H1 (cell line): ENCODE data around the gene NAGA. TPM values are rescaled to one million over a fixed set of nuclear protein-coding genes. Genes with fewer than 3 reads are reported as not detected.
A peak's percentile ranks its signal among the peaks of the same experiment; 100 is the strongest.
"Not testable (repeated sequence)": the region's sequence is repeated elsewhere in the genome, so short reads cannot be mapped to it uniquely, and the experiment has no call there.

Experiments used
- CTCF ChIA-PET: fragments of 300-600 bp; sonication (Branson Sonifier 250); formaldehyde crosslinking; loops from one replicate; lab custom pipeline; 2021; ENCODE audit not compliant: partially characterized antibody; lab: Charles Lee
- POLR2A ChIA-PET: fragments of 300-600 bp; sonication (Branson Sonifier 250); formaldehyde crosslinking; loops from one replicate; lab custom pipeline; 2021; ENCODE audit warnings: inconsistent platforms; ENCODE audit not compliant: partially characterized antibody; lab: Charles Lee
- DNase-seq, 2 experiments: peaks; one replicate each; pipeline versions ENCODE4 v3.0.0 to v3.0.0-alpha.2; 2010 to 2022; ENCODE audit warnings: low spot score in 2 of 2, low read depth in 1 of 2, mixed read lengths in 1 of 2
- FAIRE-seq: peaks from 2 replicates; lab custom pipeline; 2011; peaks lifted over from hg19 to GRCh38; lab: Jason Lieb, UNC
- H2AFZ ChIP-seq: 2 replicates; pipeline ENCODE4 v1.8.1; 2012; ENCODE audit warnings: low read length, inconsistent platforms
- H2AK5ac ChIP-seq: 2 replicates; pipeline ENCODE4 v1.6.1; 2013; ENCODE audit warnings: low read depth, low read length
- H2BK120ac ChIP-seq: replicated peaks from 2 replicates; pipeline ENCODE3; 2013; ENCODE audit warnings: low read depth, low read length, inconsistent platforms
- H2BK12ac ChIP-seq: 2 replicates; pipeline ENCODE4 v1.6.1; 2013; ENCODE audit warnings: low read depth, low read length
- H2BK15ac ChIP-seq: 2 replicates; pipeline ENCODE4 v1.6.1; 2013; ENCODE audit warnings: low read length
- H2BK20ac ChIP-seq: 2 replicates; pipeline ENCODE4 v1.6.1; 2013; ENCODE audit warnings: low read length
- H2BK5ac ChIP-seq: 2 replicates; pipeline ENCODE4 v1.6.1; 2013; ENCODE audit warnings: low read depth, low read length
- H3K14ac ChIP-seq: 2 replicates; pipeline ENCODE4 v1.6.1; 2013; ENCODE audit warnings: inconsistent platforms; ENCODE audit not compliant: insufficient read length
- H3K18ac ChIP-seq: 2 replicates; pipeline ENCODE4 v1.6.1; 2013; ENCODE audit warnings: low read length; ENCODE audit errors: extremely low read depth
- H3K23ac ChIP-seq: 2 replicates; pipeline ENCODE4 v1.6.1; 2013; ENCODE audit warnings: inconsistent platforms; ENCODE audit not compliant: insufficient read length
- H3K23me2 ChIP-seq: 2 replicates; pipeline ENCODE4 v1.6.1; 2013; ENCODE audit warnings: low read depth, low read length
- H3K27ac ChIP-seq: 2 replicates; pipeline ENCODE4 v1.6.1; 2011; ENCODE audit warnings: low read depth, low read length, inconsistent platforms
- H3K27me3 ChIP-seq, 4 experiments: replicated peaks in 1 of 4; 1 replicate in 1 of 4; 2 replicates in 3 of 4; pipeline versions ENCODE4 v1.6.1 to v1.8.1; 2011 to 2013; ENCODE audit warnings: low read length in 3 of 4, mild to moderate bottlenecking in 3 of 4, inconsistent platforms in 2 of 4, mixed read lengths in 2 of 4, moderate library complexity in 1 of 4; ENCODE audit not compliant: control insufficient read depth in 3 of 4, insufficient read depth in 3 of 4; ENCODE audit errors: extremely low read depth in 1 of 4
- H3K36me3 ChIP-seq, 4 experiments: 2 replicates each; pipeline versions ENCODE4 v1.6.1 to v1.8.1; 2011 to 2013; ENCODE audit warnings: mild to moderate bottlenecking in 4 of 4, low read length in 3 of 4, moderate library complexity in 2 of 4, control low read depth in 1 of 4, inconsistent platforms in 1 of 4; ENCODE audit not compliant: insufficient read depth in 4 of 4, control insufficient read depth in 2 of 4
- H3K4ac ChIP-seq: replicated peaks from 2 replicates; pipeline ENCODE3; 2013; ENCODE audit warnings: low read length, low read depth, mixed read lengths, inconsistent platforms; ENCODE audit not compliant: insufficient read length
- H3K4me1 ChIP-seq, 4 experiments: replicated peaks in 1 of 4; 1 replicate in 1 of 4; 2 replicates in 3 of 4; pipeline versions ENCODE4 v1.6.1 to v1.8.1; 2011 to 2013; ENCODE audit warnings: low read length in 3 of 4, inconsistent platforms in 2 of 4, mixed read lengths in 1 of 4; ENCODE audit not compliant: insufficient read depth in 4 of 4, control insufficient read depth in 3 of 4
- H3K4me2 ChIP-seq, 2 experiments: 2 replicates each; pipeline versions ENCODE4 v1.6.1 to v1.8.1; 2011 to 2013; ENCODE audit warnings: low read depth in 2 of 2, low read length in 2 of 2, control low read depth in 1 of 2, inconsistent platforms in 1 of 2, mild to moderate bottlenecking in 1 of 2; ENCODE audit not compliant: insufficient read depth in 1 of 2
- H3K4me3 ChIP-seq, 4 experiments: fragments of 200-600, 300-600 bp in 1 of 4; sonication (generic), shearing (Covaris generic), sonication (Bioruptor Twin) in 1 of 4; 2 replicates each; pipeline versions ENCODE4 v1.5.1 to v1.8.1; 2011 to 2016; ENCODE audit warnings: low read length in 4 of 4, low read depth in 3 of 4, control low read depth in 2 of 4, inconsistent platforms in 2 of 4, mild to moderate bottlenecking in 2 of 4, mixed read lengths in 1 of 4, moderate library complexity in 1 of 4; ENCODE audit not compliant: insufficient read depth in 2 of 4; ENCODE audit errors: extremely low read depth in 1 of 4
- H3K56ac ChIP-seq: replicated peaks from 2 replicates; pipeline ENCODE3; 2013; ENCODE audit warnings: low read depth, mild to moderate bottlenecking, mixed read lengths, low read length, inconsistent platforms; ENCODE audit not compliant: insufficient read length
- H3K79me1 ChIP-seq: 2 replicates; pipeline ENCODE4 v1.6.1; 2013; ENCODE audit warnings: low read depth, low read length, control low read depth
- H3K79me2 ChIP-seq, 2 experiments: 2 replicates each; pipeline versions ENCODE4 v1.6.1 to v1.8.1; 2012 to 2013; ENCODE audit warnings: low read length in 2 of 2, mild to moderate bottlenecking in 2 of 2, inconsistent platforms in 1 of 2; ENCODE audit not compliant: insufficient read depth in 2 of 2, control insufficient read depth in 1 of 2
- H3K9ac ChIP-seq, 4 experiments: replicated peaks in 1 of 4; 1 replicate in 1 of 4; 2 replicates in 3 of 4; pipeline versions ENCODE4 v1.6.1 to v1.8.1; 2011 to 2013; ENCODE audit warnings: low read depth in 3 of 4, low read length in 3 of 4, control low read depth in 2 of 4, mild to moderate bottlenecking in 2 of 4, moderate library complexity in 2 of 4, inconsistent platforms in 1 of 4; ENCODE audit errors: extremely low read depth in 1 of 4
- H3K9me3 ChIP-seq, 2 experiments: 2 replicates each; pipeline versions ENCODE4 v1.6.1 to v1.8.1; 2012 to 2013; ENCODE audit warnings: mild to moderate bottlenecking in 2 of 2, moderate library complexity in 2 of 2, control low read depth in 1 of 2, inconsistent platforms in 1 of 2, low read depth in 1 of 2, low read length in 1 of 2, mixed read lengths in 1 of 2; ENCODE audit not compliant: insufficient read depth in 2 of 2
- H4K20me1 ChIP-seq, 2 experiments: replicated peaks in 1 of 2; 2 replicates each; pipeline versions ENCODE3 to v1.8.1; 2011 to 2013; ENCODE audit warnings: inconsistent platforms in 2 of 2, low read length in 2 of 2, mild to moderate bottlenecking in 1 of 2; ENCODE audit not compliant: insufficient read depth in 2 of 2, control insufficient read depth in 1 of 2
- H4K5ac ChIP-seq: 2 replicates; pipeline ENCODE4 v1.6.1; 2013; ENCODE audit warnings: low read length, low read depth, mixed read lengths, inconsistent platforms; ENCODE audit not compliant: insufficient read length
- H4K8ac ChIP-seq: 2 replicates; pipeline ENCODE4 v1.8.0; 2013; ENCODE audit warnings: mild to moderate bottlenecking, moderate library complexity, low read length, inconsistent platforms; ENCODE audit not compliant: insufficient read depth; ENCODE audit errors: extremely low read depth
- H4K91ac ChIP-seq: replicated peaks from 2 replicates; pipeline ENCODE3; 2013; ENCODE audit warnings: low read length, mixed read lengths, inconsistent platforms; ENCODE audit not compliant: insufficient read length
- E2F6 ChIP-seq: IDR thresholded peaks from 2 replicates; pipeline ENCODE4 v1.6.1; 2012; ENCODE audit warnings: inconsistent platforms
- GTF2F1 ChIP-seq: IDR thresholded peaks from 2 replicates; pipeline ENCODE4 v1.6.1; 2012; ENCODE audit warnings: low read depth, low read length, improper control_type of control experiment, borderline replicate concordance
- RBBP5 ChIP-seq: IDR thresholded peaks from 2 replicates; pipeline ENCODE4 v1.7.1; 2012; ENCODE audit warnings: low read depth, mild to moderate bottlenecking, inconsistent platforms, low read length, moderate library complexity, borderline replicate concordance
- WGBS, 2 experiments: shearing (Covaris generic) in 1 of 2; methylation state at CpG; one replicate each; pipeline versions ENCODE4 v1.1.6 to v1.1.7; 2013 to 2015; ENCODE audit warnings: low lambda C conversion rate in 2 of 2, mixed read lengths in 2 of 2, inconsistent platforms in 1 of 2, low coverage in 1 of 2, missing lambda C conversion rate in 1 of 2; ENCODE audit not compliant: insufficient replicate concordance in 2 of 2, insufficient coverage in 1 of 2, insufficient read length in 1 of 2; ENCODE audit errors: extremely low coverage in 1 of 2, missing lambda C conversion rate in 1 of 2; 5-methylcytosine and 5-hydroxymethylcytosine counted together
- polyA plus RNA-seq, 7 experiments: library from polyadenylated mRNA; depleted of rRNA in 3 of 7; stranded (reverse) in 5 of 7; unstranded in 2 of 7; fragments of >200 nt in 5 of 7; fragments of 200-250 nt in 2 of 7; gene quantifications; 1 replicate in 5 of 7; 2 replicates in 1 of 7; 4 replicates in 1 of 7; pipeline versions ENCODE4 v1.2.1 to v1.2.3, GENCODE V29; 2011 to 2013; ENCODE audit warnings: missing spikeins in 2 of 7, mixed read lengths in 2 of 7
- total RNA-seq: library from RNA; stranded (reverse); fragmentation: NEBNext Ultra II Directional; extraction: Animal tissue kit (Norgen Biotek cat#: 25700); gene quantifications from 2 replicates; pipeline ENCODE4 v1.2.1, GENCODE V29; 2021

The NAGA gene
- total and polyA plus RNA-seq, 2 of the 8 experiments (the other 6 are each of a cell fraction or from before 2014, with no cell fraction given) = 14.8 to 30.7 TPM

GRCh38 chr22:42072606-42073330 lies 2.2 kb upstream of the NAGA start (continued):
- TF ChIP-seq RBBP5 (no peak), GTF2F1 (no peak), E2F6 (no peak)
- TF ChIP-seq, all 59 proteins: peak for 2

GRCh38 chr22:42071508-42071907 lies 896 bp upstream of the NAGA start:
- not testable (repeated sequence) for H2BK15ac ChIP-seq, H3K79me2 ChIP-seq, H3K27me3 ChIP-seq, H2AK5ac ChIP-seq, H4K91ac ChIP-seq, H4K5ac ChIP-seq, H2BK20ac ChIP-seq, H2BK120ac ChIP-seq, H3K23me2 ChIP-seq, H3K27ac ChIP-seq, H2BK5ac ChIP-seq, H4K8ac ChIP-seq, H3K9ac ChIP-seq, H3K79me1 ChIP-seq, H3K36me3 ChIP-seq, H2AFZ ChIP-seq, H3K9me3 ChIP-seq, H3K23ac ChIP-seq, H4K20me1 ChIP-seq, H3K4ac ChIP-seq, FAIRE-seq, H3K18ac ChIP-seq, H3K14ac ChIP-seq, H2BK12ac ChIP-seq, H3K56ac ChIP-seq, DNase-seq
- Histone ChIP-seq H3K4me3 (peak overlapping the region in 1 of 4 experiments; percentile 71; a peak in 2 of 8 replicates), H3K4me2 (peak overlapping the region; percentile 90 to 99; a peak in 3 of 4 replicates), H3K4me1 (peaks cover 2 to 24% (median 11%) of the 10 kb centered on the region in 4 experiments; a peak in 6 of 7 replicates)
- ChIA-PET POLR2A (interaction anchor here (0.6 to 3.8 kb wide), 5 partner anchors 8 to 143 kb away, joined by 3 to 24 read pairs (median 4); partner anchors contain the start of genes NDUFA6 and SMDT1), CTCF (interaction anchor here (0.6 kb wide), 1 partner anchor 12 kb away, joined by 3 read pairs; no protein-coding TSS in a partner anchor)
- 88% methylated on average over 7 of the region's 7 CpGs; no CpG with 5 or more reads in 1 of the 2 experiments for WGBS, 2 experiments
